ENCODE results near the gene CNDP2.

CNDP2 gene

GRCh38 chr18:74501386-74501785, 5.2 kb downstream of the CNDP2 start:
- DNase-seq, result no peak

- no peak for DNase-seq
Observed at GRCh38 chr18:74503137-74503536, 7.0 kb downstream of the CNDP2 start.

- DNase-seq, result no peak
Observed at GRCh38 chr18:74505776-74506175, 9.6 kb downstream of the CNDP2 start.

- DNase-seq, result peak; percentile 87
Observed at GRCh38 chr18:74506448-74507084, 10.4 kb downstream of the CNDP2 start.

- DNase-seq, result no peak
Observed at GRCh38 chr18:74507097-74507881, 11.1 kb downstream of the CNDP2 start.

- DNase-seq, result no peak
Observed at GRCh38 chr18:74507927-74508326, 11.8 kb downstream of the CNDP2 start.

GRCh38 chr18:74508366-74508765, 12.2 kb downstream of the CNDP2 start:
- DNase-seq, result no peak

GRCh38 chr18:74508821-74509225, 12.7 kb downstream of the CNDP2 start:
- DNase-seq, result no peak

GRCh38 chr18:74509856-74510769, 13.9 kb downstream of the CNDP2 start:
- no peak for DNase-seq

GRCh38 chr18:74510770-74511095, 14.6 kb downstream of the CNDP2 start:
- no peak for DNase-seq

- no peak for DNase-seq
Observed at GRCh38 chr18:74511823-74512222, 15.7 kb downstream of the CNDP2 start.

- no peak for DNase-seq
Observed at GRCh38 chr18:74512321-74513053, 16.3 kb downstream of the CNDP2 start.

GRCh38 chr18:74513149-74513882, 17.2 kb downstream of the CNDP2 start:
- no peak for DNase-seq

GRCh38 chr18:74513883-74514205, 17.7 kb downstream of the CNDP2 start:
- DNase-seq, result no peak

GRCh38 chr18:74514860-74515495, 18.8 kb downstream of the CNDP2 start:
- no peak for DNase-seq

GRCh38 chr18:74515620-74516231, 19.6 kb downstream of the CNDP2 start:
- no peak for DNase-seq

- no peak for DNase-seq
Observed at GRCh38 chr18:74516271-74517235, 20.4 kb downstream of the CNDP2 start.

- DNase-seq, result no peak
Observed at GRCh38 chr18:74517236-74517630, 21.1 kb downstream of the CNDP2 start.

GRCh38 chr18:74518456-74519295, 22.5 kb downstream of the CNDP2 start:
- DNase-seq, result no peak

Measured in MV-4-11 (cell line).